Measurements from ENCODE around the gene ZBTB16.

ZBTB16 gene

GRCh38 chr11:114194702-114195101 is 135.2 kb downstream of the ZBTB16 start:
- no peak for DNase-seq

GRCh38 chr11:114195151-114195550 is 135.6 kb downstream of the ZBTB16 start:
- no peak for DNase-seq

GRCh38 chr11:114195981-114196731 is 136.6 kb downstream of the ZBTB16 start:
- no peak for DNase-seq

- DNase-seq = no peak
Measured at GRCh38 chr11:114196997-114197703, 137.6 kb downstream of the ZBTB16 start.

GRCh38 chr11:114197799-114198500 is 138.4 kb downstream of the ZBTB16 start:
- DNase-seq = no peak

- DNase-seq = no peak
Measured at GRCh38 chr11:114199051-114199450, 139.5 kb downstream of the ZBTB16 start.

- DNase-seq = no peak
Measured at GRCh38 chr11:114200351-114201133, 141.0 kb downstream of the ZBTB16 start.

- DNase-seq = no peak
Measured at GRCh38 chr11:114201219-114201618, 141.7 kb downstream of the ZBTB16 start.

- DNase-seq = no peak
Measured at GRCh38 chr11:114202011-114202609, 142.6 kb downstream of the ZBTB16 start.

- DNase-seq = no peak
Measured at GRCh38 chr11:114207096-114207495, 147.6 kb downstream of the ZBTB16 start.

GRCh38 chr11:114208377-114208776 is 148.9 kb downstream of the ZBTB16 start:
- peak; percentile 11 for DNase-seq

GRCh38 chr11:114209343-114209742 is 149.8 kb downstream of the ZBTB16 start:
- no peak for DNase-seq

GRCh38 chr11:114209904-114210303 is 150.4 kb downstream of the ZBTB16 start:
- no peak for DNase-seq

- DNase-seq = no peak
Measured at GRCh38 chr11:114211444-114212121, 152.1 kb downstream of the ZBTB16 start.

GRCh38 chr11:114213622-114214021 is 154.1 kb downstream of the ZBTB16 start:
- no peak for DNase-seq

- DNase-seq = no peak
Measured at GRCh38 chr11:114215428-114215827, 155.9 kb downstream of the ZBTB16 start.

- no peak for DNase-seq
Measured at GRCh38 chr11:114215871-114216795, 156.6 kb downstream of the ZBTB16 start.

- no peak for DNase-seq
Measured at GRCh38 chr11:114216796-114217180, 157.3 kb downstream of the ZBTB16 start.

GRCh38 chr11:114218508-114218907 is 159.0 kb downstream of the ZBTB16 start:
- DNase-seq = no peak

GRCh38 chr11:114219559-114220349 is 160.2 kb downstream of the ZBTB16 start:
- DNase-seq = no peak
